ENCODE measurements around the gene MN1. TPM values are rescaled to one million over a fixed set of nuclear protein-coding genes. Genes with fewer than 3 reads are reported as not detected.

Gene MN1
- total and polyA plus RNA-seq, 2 experiments from 2014 or later = 7.8 to 45.8 TPM

- Histone ChIP-seq H3K27ac (no peak overlapping the region), H3K27me3 (no peaks in the 10 kb centered on the region), H3K9me3 (ENCODE audit: low read depth) (no peaks in the 10 kb centered on the region), H3K36me3 (no peaks in the 10 kb centered on the region), H3K4me3 (no peak overlapping the region), H3K4me1 (ENCODE audit: low read depth) (no peaks in the 10 kb centered on the region)
- no peak for TF ChIP-seq CTCF (IDR thresholded peaks at IDR 0.05; ENCODE audit: low read depth, low read length)
- no peak for DNase-seq (ENCODE audit: low read depth in 1 of 2, low spot score in 1 of 2)
These were observed 102.7 kb downstream of the MN1 start for GRCh38 chr22:27698813-27699212.

Other genes with a start within 250 kb of the MN1 start
- 50.1 and 73.2 TPM in 2 replicates for gene PITPNB, start 117.5 kb upstream of the MN1 start, total RNA-seq
- 131 and 194 TPM in 2 replicates for gene PITPNB, start 117.5 kb upstream of the MN1 start, polyA plus RNA-seq